ENCODE measurements around the gene CNTN5. TPM values are rescaled to one million over a fixed set of nuclear protein-coding genes. Genes with fewer than 3 reads are reported as not detected.

The CNTN5 gene
- total RNA-seq, 4 donors from 2014 or later: 0.51 to 2.3 (median 0.58) TPM; not detected in 1

- H3K4me1 ChIP-seq: no peaks in the 10 kb centered on the region
These were observed 514.7 kb downstream of the CNTN5 start for GRCh38 chr11:99535406-99535805.

GRCh38 chr11:99535819-99536218, 515.1 kb downstream of the CNTN5 start:
- TF ChIP-seq CTCF (IDR thresholded peaks at IDR 0.05) (no peak), POLR2A (IDR thresholded peaks at IDR 0.05) (no peak)
- Histone ChIP-seq H3K27me3 (no peaks in the 10 kb centered on the region), H3K9me3 (no peaks in the 10 kb centered on the region), H3K27ac (no peak overlapping the region), H3K36me3 (no peaks in the 10 kb centered on the region), H3K4me1 (no peaks in the 10 kb centered on the region), H3K4me3 (no peak overlapping the region)
- intact Hi-C loops (cut with DNase I; ENCODE audit: low total_unique reads): no loop called here
- no peak for DNase-seq

More at GRCh38 chr11:99535406-99535805, 514.7 kb downstream of the CNTN5 start:
- H3K27ac ChIP-seq: no peak overlapping the region
- H3K9me3 ChIP-seq: no peaks in the 10 kb centered on the region
- TF ChIP-seq POLR2A (IDR thresholded peaks at IDR 0.05) (no peak), CTCF (IDR thresholded peaks at IDR 0.05) (no peak)
- no peaks in the 10 kb centered on the region for H3K36me3 ChIP-seq
- no peak for DNase-seq
- H3K27me3 ChIP-seq: no peaks in the 10 kb centered on the region
- intact Hi-C loops (cut with DNase I; ENCODE audit: low total_unique reads): no loop called here
- no peak overlapping the region for H3K4me3 ChIP-seq

GRCh38 chr11:99537681-99538080, 516.9 kb downstream of the CNTN5 start:
- TF ChIP-seq CTCF (IDR thresholded peaks at IDR 0.05) (no peak), POLR2A (IDR thresholded peaks at IDR 0.05) (no peak)

GRCh38 chr11:99545616-99546015, 524.9 kb downstream of the CNTN5 start:
- Histone ChIP-seq H3K36me3 (peaks cover 0 to 3% of the 10 kb centered on the region in 2 donors), H3K4me1 (no peaks in the 10 kb centered on the region), H3K9me3 (no peaks in the 10 kb centered on the region), H3K4me3 (no peak overlapping the region), H3K27me3 (no peaks in the 10 kb centered on the region), H3K27ac (no peak overlapping the region)
- DNase-seq: no peak
- intact Hi-C loops (cut with DNase I; ENCODE audit: low total_unique reads): no loop called here
- TF ChIP-seq CTCF (IDR thresholded peaks at IDR 0.05) (no peak), POLR2A (IDR thresholded peaks at IDR 0.05) (no peak)

More at GRCh38 chr11:99537681-99538080, 516.9 kb downstream of the CNTN5 start:
- no peaks in the 10 kb centered on the region for H3K27me3 ChIP-seq
- no peak for DNase-seq
- H3K4me1 ChIP-seq: no peaks in the 10 kb centered on the region
- H3K4me3 ChIP-seq: no peak overlapping the region
- intact Hi-C loops (cut with DNase I; ENCODE audit: low total_unique reads): no loop called here
- H3K9me3 ChIP-seq: no peaks in the 10 kb centered on the region
- no peak overlapping the region for H3K27ac ChIP-seq
- no peaks in the 10 kb centered on the region for H3K36me3 ChIP-seq

GRCh38 chr11:99548264-99548663, 527.5 kb downstream of the CNTN5 start:
- intact Hi-C loops (cut with DNase I; ENCODE audit: low total_unique reads): no loop called here
- Histone ChIP-seq H3K4me3 (no peak overlapping the region), H3K27me3 (no peaks in the 10 kb centered on the region), H3K36me3 (peaks cover 0 to 3% of the 10 kb centered on the region in 2 donors), H3K4me1 (no peaks in the 10 kb centered on the region), H3K9me3 (no peaks in the 10 kb centered on the region), H3K27ac (no peak overlapping the region)
- DNase-seq: no peak
- TF ChIP-seq CTCF (IDR thresholded peaks at IDR 0.05): no peak
- TF ChIP-seq POLR2A (IDR thresholded peaks at IDR 0.05): no peak

All from uterus (tissue), 4 donors.